Activated CD4-positive, CD25-positive, alpha-beta regulatory T cell treated with anti-CD3 and anti-CD28 coated beads, Interleukin-2, amount 50 U/mL, for 16 hours (primary cell): ENCODE data around the gene GDF9.
A peak's percentile ranks its signal among the peaks of the same experiment; 100 is the strongest.

Experiments
- DNase-seq: peaks from one replicate; pipeline ENCODE4 v3.0.0-alpha.2; 2020; ENCODE audit warnings: low read depth, low spot score

The GDF9 gene, protein sequence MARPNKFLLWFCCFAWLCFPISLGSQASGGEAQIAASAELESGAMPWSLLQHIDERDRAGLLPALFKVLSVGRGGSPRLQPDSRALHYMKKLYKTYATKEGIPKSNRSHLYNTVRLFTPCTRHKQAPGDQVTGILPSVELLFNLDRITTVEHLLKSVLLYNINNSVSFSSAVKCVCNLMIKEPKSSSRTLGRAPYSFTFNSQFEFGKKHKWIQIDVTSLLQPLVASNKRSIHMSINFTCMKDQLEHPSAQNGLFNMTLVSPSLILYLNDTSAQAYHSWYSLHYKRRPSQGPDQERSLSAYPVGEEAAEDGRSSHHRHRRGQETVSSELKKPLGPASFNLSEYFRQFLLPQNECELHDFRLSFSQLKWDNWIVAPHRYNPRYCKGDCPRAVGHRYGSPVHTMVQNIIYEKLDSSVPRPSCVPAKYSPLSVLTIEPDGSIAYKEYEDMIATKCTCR

DNA sequence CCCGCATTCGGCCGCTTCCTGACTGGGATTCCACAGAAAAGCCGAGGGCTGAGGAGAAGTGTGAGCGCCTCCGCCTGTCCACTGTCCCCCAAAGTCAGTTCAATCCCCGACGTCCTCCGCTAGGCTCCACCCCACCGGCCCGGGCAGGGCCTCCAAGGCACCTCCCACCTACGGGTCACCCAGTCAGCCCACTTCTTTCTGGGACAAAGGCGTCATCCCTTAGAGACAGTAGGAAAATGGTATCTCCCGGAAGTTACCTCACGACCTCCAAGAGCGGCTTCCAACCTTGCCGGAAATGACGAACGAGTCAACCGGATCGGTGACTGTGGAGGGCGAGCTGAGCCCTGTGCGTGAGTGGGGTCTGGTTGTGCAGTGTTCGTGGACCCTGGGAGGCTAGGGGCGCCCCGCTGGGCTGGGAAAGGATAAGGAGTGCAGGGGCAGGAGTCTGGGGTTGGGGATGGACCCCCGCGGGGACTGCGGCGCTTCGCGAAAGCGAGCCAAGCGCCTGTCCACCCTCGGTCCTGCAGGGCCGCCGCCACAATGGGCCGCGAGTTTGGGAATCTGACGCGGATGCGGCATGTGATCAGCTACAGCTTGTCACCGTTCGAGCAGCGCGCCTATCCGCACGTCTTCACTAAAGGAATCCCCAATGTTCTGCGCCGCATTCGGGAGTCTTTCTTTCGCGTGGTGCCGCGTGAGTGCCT lies at the start of gene GDF9, which contains the start of gene UQCRQ:
TSS of gene GDF9 (minus strand) at position 128 of the 704 bp plus-strand sequence. CDS start 1,936 bp downstream, outside the sequence.
TSS of gene UQCRQ (plus strand) at position 301 of the 704 bp plus-strand sequence. CDS start at position 541, 240 bp downstream.
- DNase-seq = peak; percentile 84

DNA sequence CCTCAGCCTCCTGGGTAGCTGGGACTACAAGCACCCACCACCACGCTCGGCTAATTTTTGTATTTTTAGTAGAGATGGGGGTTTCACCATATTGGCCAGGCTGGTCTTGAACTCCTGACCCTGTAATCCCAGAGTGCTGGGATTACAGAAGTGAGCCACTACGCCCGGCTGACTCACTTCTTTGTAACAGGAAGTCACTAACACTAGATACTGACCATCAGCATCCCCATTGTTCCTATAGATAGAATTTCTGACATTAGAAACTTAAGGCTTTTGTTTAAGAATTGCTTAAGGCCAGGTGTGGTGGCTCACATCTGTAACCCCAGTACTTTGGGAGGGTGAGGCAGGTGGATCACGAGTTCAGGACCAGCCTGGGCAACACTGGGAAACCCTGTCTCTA lies 49.4 kb upstream of the GDF9 start:
- DNase-seq = no peak

DNA sequence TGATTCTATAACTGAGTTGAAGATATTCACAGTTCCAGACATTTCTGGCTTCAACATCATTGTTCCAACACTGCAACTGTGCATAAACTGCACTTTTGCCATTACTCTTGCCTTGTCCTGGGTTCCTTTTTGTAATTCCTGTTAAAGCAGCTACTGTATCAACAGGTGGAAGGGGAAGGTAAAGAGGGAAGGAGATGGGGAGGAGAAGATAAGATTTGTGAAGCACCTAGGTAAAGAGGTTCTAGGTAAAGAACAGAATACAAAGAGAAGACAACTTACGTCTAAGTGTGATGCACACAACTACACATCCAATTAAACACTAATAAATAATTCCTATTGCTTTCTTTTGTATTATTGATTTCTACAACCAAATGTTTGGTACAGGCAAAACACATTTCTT lies 43.4 kb upstream of the GDF9 start:
- DNase-seq = no peak

- no peak for DNase-seq
Measured at GRCh38 chr5:132907161-132907560, 40.9 kb upstream of the GDF9 start.

- DNase-seq = no peak
Measured at GRCh38 chr5:132905938-132906337, 39.7 kb upstream of the GDF9 start.

DNA sequence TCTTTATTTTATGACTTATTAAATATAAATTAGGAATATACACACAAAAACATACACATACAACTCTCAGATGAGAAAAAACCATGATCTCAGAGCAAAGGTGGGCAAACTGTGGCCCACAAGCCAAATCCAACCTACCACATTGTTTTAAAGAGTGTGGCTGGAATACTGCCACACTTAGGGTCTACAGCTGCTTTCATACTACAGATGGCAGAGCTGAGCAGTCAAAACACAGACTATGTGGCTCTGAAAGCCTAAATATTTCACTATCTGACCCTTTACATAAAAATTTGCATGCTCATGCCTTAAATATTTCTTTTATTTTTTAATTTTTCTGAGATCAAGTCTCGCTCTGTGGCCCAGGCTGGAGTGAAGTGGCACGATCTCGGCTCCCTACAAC lies 35.5 kb upstream of the GDF9 start:
- DNase-seq = no peak

GRCh38 chr5:132901036-132901435 lies 34.8 kb upstream of the GDF9 start:
- DNase-seq = no peak

DNA sequence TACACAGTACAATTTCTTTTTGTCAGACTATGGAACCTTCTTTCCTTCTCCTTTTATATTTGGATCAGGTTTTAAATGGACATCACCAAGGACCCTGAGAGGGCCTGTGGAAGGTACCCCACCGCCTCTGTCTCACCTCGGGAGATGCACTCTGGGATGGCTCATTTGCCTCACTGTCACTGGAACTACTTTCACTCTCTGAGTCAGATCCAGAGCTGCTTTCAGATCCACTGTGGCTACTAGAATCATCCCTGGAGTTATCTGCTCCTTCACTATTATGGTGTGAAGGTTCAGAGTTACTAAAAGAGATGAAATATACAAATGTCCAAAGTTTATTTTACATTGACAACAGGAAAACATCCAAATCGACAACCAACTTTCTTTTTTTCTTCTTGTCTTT lies 31.8 kb upstream of the GDF9 start:
- DNase-seq = no peak

DNA sequence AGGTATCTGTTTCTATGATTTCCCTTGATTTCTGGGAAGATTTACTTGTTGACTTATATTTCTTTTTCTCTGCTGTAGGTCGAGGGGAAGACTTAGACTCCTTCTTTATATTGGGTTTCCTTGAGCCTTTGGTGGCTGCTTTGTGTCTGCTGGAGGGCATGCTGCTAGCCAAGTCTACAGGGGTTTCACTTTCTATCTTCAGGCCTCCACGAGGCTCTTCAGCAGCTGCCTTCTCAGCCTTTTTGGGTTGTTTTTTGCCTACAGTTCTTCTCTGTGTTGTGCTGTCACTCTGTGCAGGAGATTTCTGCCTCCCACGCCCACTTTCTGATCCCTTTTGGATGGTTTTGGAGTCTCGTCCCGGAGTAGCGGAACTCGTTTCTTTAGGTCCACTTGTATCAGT lies 30.4 kb upstream of the GDF9 start:
- no peak for DNase-seq

DNA sequence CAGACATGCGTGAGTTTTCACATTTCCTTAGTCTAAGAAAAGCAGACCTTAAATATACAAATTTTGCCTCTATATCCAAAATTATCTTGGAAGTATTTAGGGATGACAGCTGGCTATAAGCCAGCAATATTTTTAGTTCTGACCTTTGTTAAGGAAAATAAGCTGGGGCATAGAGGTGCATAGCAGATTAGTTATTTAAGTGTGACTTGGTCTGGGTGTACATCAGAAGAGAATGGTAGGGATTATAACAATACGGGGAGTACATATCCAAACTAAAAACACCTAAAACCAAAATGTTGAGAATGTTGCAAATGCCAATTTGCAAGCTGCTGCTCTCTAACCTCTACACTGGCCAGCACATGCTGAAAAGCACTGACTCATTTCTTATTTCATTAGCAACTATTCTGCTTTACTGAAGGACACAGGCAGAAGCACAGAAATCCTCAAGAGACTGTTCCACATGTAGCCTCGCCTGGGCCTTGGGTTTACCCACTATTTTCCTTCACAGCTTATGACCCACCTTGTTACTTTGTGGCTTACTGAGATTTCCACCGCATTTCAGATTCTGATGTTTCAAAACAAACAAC lies 29.5 kb upstream of the GDF9 start:
- no peak for DNase-seq

GRCh38 chr5:132890817-132891216 lies 24.5 kb upstream of the GDF9 start:
- DNase-seq = no peak

DNA sequence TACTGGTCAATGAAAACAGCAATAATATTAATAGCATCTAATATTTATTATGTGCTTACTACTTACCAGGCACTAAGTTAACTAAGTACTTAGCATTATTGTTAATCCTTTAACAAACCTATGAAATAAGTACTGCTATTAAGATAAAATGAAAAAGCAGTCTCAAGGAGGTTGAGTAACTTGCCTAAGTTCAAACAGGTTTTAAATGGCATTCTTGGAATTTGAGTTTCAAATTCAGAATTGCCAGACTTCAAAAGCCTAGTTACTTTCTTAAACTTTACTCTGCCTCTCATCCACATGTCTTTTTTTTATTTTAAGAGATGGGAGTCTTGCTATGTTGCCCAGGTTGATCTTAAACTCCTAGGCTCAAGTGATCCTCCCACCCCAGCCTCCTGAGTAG lies 23.2 kb upstream of the GDF9 start:
- no peak for DNase-seq

DNA sequence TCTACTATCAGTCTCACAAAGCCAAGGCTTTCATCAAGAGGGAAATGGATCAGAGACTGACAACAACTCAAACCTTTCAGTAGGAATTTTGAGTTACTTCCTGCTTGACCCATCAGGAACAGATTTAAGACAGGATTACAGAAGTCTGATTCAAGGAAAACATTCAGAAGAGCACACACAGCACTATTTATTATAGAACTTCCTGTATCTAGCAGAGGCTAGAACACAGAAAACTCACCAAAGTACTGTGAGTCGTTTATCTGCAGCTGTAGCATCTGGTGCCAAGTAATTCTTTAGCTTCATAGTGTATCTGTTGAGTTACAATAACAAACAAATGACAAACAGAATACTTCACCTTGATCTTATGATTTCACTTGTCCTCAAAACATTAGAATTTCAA lies 21.0 kb upstream of the GDF9 start:
- no peak for DNase-seq

DNA sequence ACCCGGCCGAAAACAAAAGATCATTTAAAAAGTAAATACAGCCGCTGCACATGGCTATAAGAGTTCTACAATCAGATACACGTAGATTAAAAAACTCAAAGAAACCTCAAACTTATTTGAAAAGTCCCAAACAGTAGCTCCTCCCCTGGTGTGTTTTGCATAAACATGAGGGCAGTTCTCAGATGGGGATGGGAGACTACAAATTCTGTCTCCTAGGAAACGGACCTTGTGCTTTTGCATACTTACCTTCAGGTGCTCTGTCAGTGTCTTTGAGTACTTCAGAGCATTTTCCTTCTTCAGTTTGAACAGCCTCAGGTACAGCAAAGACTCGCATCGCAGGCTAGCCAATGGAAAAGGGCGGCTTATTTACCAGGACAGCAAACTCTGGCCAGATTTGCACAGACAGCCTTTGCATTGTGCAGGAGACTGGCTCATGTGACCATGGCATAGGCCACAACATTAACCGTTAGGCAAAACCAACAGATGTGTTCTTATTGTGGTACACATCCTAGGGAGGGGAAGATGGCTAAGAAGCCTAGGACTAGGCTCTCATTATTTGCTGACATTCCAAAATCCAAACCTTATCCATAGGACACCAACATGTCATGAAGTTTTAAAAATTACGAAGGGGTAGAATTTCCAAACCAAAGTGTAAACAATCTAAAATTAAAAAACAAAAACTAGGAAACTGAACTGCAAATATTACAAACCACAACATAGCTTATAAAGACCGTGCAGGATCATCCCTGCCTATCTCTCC lies 20.0 kb upstream of the GDF9 start:
- DNase-seq = no peak

DNA sequence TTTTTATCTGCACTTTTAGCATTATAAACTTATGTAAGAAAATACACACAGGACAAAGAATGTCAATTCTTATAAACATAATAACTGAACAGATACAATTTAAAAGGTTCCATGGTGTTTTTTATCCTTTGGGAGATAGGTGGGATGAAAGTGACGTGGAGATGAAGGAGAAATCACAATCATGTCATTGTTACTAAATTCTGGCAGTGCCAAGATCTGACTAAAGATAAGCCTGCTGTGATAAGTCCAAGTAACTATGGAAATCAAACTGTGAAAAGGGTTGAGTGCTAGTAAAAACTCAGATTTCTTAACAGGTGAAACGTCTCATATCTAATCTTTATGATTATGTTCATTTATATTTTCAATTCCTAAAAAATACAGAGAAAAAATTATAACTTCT lies 18.3 kb upstream of the GDF9 start:
- no peak for DNase-seq

GRCh38 chr5:132883261-132883834 lies 17.1 kb upstream of the GDF9 start:
- no peak for DNase-seq

DNA sequence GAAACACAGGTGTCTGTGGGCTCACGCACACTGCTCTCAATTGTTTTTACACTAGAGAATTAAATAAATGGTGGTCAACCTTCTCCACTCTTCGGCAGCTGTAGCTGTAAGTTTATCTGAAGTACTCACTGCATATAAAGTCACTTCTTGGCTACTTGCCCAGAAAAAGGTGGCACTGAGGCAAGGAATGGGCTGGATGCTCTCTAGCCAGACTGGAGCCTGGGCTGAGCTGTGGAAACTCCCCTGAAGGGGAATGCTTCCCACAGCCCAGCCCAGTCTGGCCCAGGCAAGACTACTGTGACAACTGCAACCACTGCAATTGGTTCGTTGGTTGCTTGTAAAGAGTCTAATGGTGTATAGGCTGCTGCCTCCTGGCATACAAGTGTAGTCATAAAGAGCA lies 11.7 kb upstream of the GDF9 start:
- DNase-seq = no peak

- DNase-seq = no peak
Measured at GRCh38 chr5:132877466-132877865, 11.2 kb upstream of the GDF9 start.

- DNase-seq = no peak
Measured at GRCh38 chr5:132876020-132876759, 9.9 kb upstream of the GDF9 start.

GRCh38 chr5:132873930-132874271 lies 7.6 kb upstream of the GDF9 start:
- DNase-seq = no peak
